ENCODE data around the gene GOPC. TPM values are rescaled to one million over a fixed set of nuclear protein-coding genes. Genes with fewer than 3 reads are reported as not detected.
A peak's percentile ranks its signal among the peaks of the same experiment; 100 is the strongest.

GOPC gene
- total and polyA plus RNA-seq, 2 of the 13 experiments (the other 11 are each of a cell fraction or from before 2014, with no cell fraction given) = 20.9 to 41.5 TPM

GRCh38 chr6:117602151-117602898 lies at the start of gene GOPC (continued):
- TF ChIP-seq GATAD2A (CRISPR knock-in tag; IDR thresholded peaks at IDR 0.05) (peak; percentile 57; the same call in 1 of the 2 replicates), TBX2 (CRISPR knock-in tag; IDR thresholded peaks at IDR 0.05; ENCODE audit: borderline replicate concordance) (peak; percentile 90), CCDC6 (CRISPR knock-in tag; IDR thresholded peaks at IDR 0.05) (peak; percentile 97), ETV6 (CRISPR knock-in tag; conservative IDR thresholded peaks at IDR 0.05) (peak; percentile 84; the same call in 1 of the 2 replicates), SAP130 (CRISPR knock-in tag; IDR thresholded peaks at IDR 0.05; ENCODE audit: low read depth) (peak; percentile 97), HOMEZ (CRISPR knock-in tag; IDR thresholded peaks at IDR 0.05; ENCODE audit: low read depth) (peak; percentile 96), ZBTB20 (CRISPR knock-in tag; IDR thresholded peaks at IDR 0.05; ENCODE audit: borderline replicate concordance, low read depth) (peak; percentile 95), ZNF292 (CRISPR knock-in tag; IDR thresholded peaks at IDR 0.05; ENCODE audit: borderline replicate concordance, low read depth) (peak; percentile 21), ZBTB43 (CRISPR knock-in tag; conservative IDR thresholded peaks at IDR 0.05) (peak; percentile 90), THAP11 (CRISPR knock-in tag; IDR thresholded peaks at IDR 0.05) (peak; percentile 90), MAFK (conservative IDR thresholded peaks at IDR 0.05 in 1 of 2, IDR thresholded peaks at IDR 0.05 in 1 of 2; ENCODE audit: low read length in 2 of 2) (no peak; a peak in 1 of 4 replicates), ZNF713 (CRISPR knock-in tag; IDR thresholded peaks at IDR 0.05) (peak; percentile 79; the same call in 1 of the 2 replicates), ZNF496 (CRISPR knock-in tag; IDR thresholded peaks at IDR 0.05; ENCODE audit: insufficient replicate concordance) (no peak), HIC2 (CRISPR knock-in tag; IDR thresholded peaks at IDR 0.05; ENCODE audit: low read depth) (peak; percentile 59), NFIB (CRISPR knock-in tag; IDR thresholded peaks at IDR 0.05; ENCODE audit: borderline replicate concordance) (peak; percentile 85; the same call in 1 of the 2 replicates)
- TF ChIP-seq, protein P1, sequence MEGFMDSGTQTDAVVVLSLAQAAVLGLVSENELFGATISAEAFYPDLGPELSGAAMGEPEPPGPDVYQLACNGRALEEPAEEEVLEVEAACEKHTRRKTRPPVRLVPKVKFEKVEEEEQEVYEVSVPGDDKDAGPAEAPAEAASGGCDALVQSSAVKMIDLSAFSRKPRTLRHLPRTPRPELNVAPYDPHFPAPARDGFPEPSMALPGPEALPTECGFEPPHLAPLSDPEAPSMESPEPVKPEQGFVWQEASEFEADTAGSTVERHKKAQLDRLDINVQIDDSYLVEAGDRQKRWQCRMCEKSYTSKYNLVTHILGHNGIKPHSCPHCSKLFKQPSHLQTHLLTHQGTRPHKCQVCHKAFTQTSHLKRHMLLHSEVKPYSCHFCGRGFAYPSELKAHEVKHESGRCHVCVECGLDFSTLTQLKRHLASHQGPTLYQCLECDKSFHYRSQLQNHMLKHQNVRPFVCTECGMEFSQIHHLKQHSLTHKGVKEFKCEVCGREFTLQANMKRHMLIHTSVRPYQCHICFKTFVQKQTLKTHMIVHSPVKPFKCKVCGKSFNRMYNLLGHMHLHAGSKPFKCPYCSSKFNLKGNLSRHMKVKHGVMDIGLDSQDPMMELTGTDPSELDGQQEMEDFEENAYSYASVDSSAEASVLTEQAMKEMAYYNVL (CRISPR knock-in tag; IDR thresholded peaks at IDR 0.05; ENCODE audit: borderline replicate concordance) = peak; percentile 86
- TF ChIP-seq, protein P2, sequence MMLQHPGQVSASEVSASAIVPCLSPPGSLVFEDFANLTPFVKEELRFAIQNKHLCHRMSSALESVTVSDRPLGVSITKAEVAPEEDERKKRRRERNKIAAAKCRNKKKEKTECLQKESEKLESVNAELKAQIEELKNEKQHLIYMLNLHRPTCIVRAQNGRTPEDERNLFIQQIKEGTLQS (CRISPR knock-in tag; IDR thresholded peaks at IDR 0.05) = peak; percentile 48
- TF ChIP-seq, protein P3, sequence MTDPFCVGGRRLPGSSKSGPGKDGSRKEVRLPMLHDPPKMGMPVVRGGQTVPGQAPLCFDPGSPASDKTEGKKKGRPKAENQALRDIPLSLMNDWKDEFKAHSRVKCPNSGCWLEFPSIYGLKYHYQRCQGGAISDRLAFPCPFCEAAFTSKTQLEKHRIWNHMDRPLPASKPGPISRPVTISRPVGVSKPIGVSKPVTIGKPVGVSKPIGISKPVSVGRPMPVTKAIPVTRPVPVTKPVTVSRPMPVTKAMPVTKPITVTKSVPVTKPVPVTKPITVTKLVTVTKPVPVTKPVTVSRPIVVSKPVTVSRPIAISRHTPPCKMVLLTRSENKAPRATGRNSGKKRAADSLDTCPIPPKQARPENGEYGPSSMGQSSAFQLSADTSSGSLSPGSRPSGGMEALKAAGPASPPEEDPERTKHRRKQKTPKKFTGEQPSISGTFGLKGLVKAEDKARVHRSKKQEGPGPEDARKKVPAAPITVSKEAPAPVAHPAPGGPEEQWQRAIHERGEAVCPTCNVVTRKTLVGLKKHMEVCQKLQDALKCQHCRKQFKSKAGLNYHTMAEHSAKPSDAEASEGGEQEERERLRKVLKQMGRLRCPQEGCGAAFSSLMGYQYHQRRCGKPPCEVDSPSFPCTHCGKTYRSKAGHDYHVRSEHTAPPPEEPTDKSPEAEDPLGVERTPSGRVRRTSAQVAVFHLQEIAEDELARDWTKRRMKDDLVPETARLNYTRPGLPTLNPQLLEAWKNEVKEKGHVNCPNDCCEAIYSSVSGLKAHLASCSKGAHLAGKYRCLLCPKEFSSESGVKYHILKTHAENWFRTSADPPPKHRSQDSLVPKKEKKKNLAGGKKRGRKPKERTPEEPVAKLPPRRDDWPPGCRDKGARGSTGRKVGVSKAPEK (CRISPR knock-in tag; IDR thresholded peaks at IDR 0.05; ENCODE audit: borderline replicate concordance) = no peak
